ENCODE results near the gene GALNT13. TPM values are rescaled to one million over a fixed set of nuclear protein-coding genes. Genes with fewer than 3 reads are reported as not detected.
"Not testable (repeated sequence)": the region's sequence is repeated elsewhere in the genome, so short reads cannot be mapped to it uniquely, and the experiment has no call there.

Gene GALNT13
- total RNA-seq, 8 experiments from 2014 or later: 5.7 to 46.1 (median 16.6) TPM

- ATAC-seq (replicated peaks in 6 of 8): no peak
- Histone ChIP-seq H3K4me3 (no peak overlapping the region), H3K27ac (no peak overlapping the region), H3K4me1 (replicated peaks in 1 of 2) (no peaks in the 10 kb centered on the region)
- in situ Hi-C loops (cut with MboI; ENCODE audit: low pct_unique_long_range_greater_than_20kb in 2 of 9, low sequenced_read_pairs in 9 of 9, unreplicated experiment in 9 of 9): no loop called here
- 42 to 100% (median 87%) methylated on average over 1 to 4 of the region's 4 CpGs for WGBS, 10 experiments
Measured at GRCh38 chr2:154466226-154466625, 594.5 kb downstream of the GALNT13 start.

DNA sequence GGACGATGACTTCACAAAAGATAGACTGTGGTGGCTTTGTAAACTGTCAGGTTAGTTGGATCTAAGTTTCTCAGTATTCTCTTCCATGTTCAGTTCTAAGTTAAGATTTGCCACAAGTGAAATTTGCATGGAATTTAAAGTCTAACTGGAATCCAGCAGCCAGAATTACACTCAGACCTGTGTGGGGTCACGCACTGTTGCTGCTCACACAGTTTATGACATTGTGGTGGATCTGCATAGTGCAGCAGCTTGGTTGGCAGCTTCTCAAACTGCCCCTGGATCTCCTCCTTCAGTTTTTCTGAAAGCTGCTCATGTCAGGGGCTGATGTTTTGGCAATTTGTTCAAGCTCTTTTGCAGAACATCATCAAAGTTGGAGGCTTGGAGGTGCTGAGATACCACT lies 598.7 kb downstream of the GALNT13 start:
- H3K4me1 ChIP-seq (replicated peaks in 1 of 2): no peaks in the 10 kb centered on the region
- in situ Hi-C loops (cut with MboI; ENCODE audit: low pct_unique_long_range_greater_than_20kb in 2 of 9, low sequenced_read_pairs in 9 of 9, unreplicated experiment in 9 of 9): no loop called here
- H3K27ac ChIP-seq: no peak overlapping the region
- no peak overlapping the region for H3K4me3 ChIP-seq
- WGBS, 10 experiments: 0 to 100% (median 80%) methylated on average over 1 to 2 of the region's 2 CpGs; no CpG with 5 or more reads in 3 of the 10 experiments
- ATAC-seq (replicated peaks in 6 of 8): peak in 2 of 8 experiments; percentile 43 to 66

- in situ Hi-C loops (cut with MboI; ENCODE audit: low pct_unique_long_range_greater_than_20kb in 2 of 9, low sequenced_read_pairs in 9 of 9, unreplicated experiment in 9 of 9); H3K4me3 ChIP-seq; ATAC-seq (replicated peaks in 6 of 8); H3K4me1 ChIP-seq (replicated peaks in 1 of 2); H3K27ac ChIP-seq: not testable (repeated sequence)
- 62 to 100% (median 79%) methylated on average over 1 to 4 of the region's 4 CpGs; no CpG with 5 or more reads in 2 of the 10 experiments for WGBS, 10 experiments
Measured at GRCh38 chr2:154471492-154471891, 599.8 kb downstream of the GALNT13 start.

DNA sequence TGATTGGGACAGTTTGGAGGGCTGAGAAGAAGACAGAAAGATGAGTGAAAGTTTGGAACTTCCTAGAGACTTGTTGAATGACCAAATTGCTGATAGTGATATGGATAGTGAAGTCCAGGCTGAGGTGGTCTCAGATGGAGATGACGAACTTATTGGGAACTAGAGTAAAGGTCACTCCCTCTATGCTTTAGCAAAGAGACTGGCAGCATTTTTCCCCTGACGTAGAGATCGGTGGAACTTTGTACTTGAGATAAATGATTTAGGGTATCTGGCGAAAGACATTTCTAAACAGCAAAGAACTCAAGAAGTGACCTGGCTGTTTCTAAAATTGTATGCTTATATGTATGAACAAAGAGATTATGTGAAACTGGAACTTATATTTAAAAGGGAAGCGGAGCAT lies 605.6 kb downstream of the GALNT13 start:
- no peak overlapping the region for H3K4me3 ChIP-seq
- no peak for ATAC-seq (replicated peaks in 6 of 8)
- no peaks in the 10 kb centered on the region for H3K4me1 ChIP-seq (replicated peaks in 1 of 2)
- in situ Hi-C loops (cut with MboI; ENCODE audit: low pct_unique_long_range_greater_than_20kb in 2 of 9, low sequenced_read_pairs in 9 of 9, unreplicated experiment in 9 of 9): no loop called here
- WGBS, 10 experiments: 45 to 100% (median 93%) methylated on average over 2 to 5 of the region's 5 CpGs
- no peak overlapping the region for H3K27ac ChIP-seq

- H3K4me3 ChIP-seq: no peak overlapping the region
- H3K4me1 ChIP-seq (replicated peaks in 1 of 2): no peaks in the 10 kb centered on the region
- no peak for ATAC-seq (replicated peaks in 6 of 8)
- WGBS, 10 experiments: 0 to 80% (median 45%) methylated on average over 1 of the region's 1 CpG; no CpG with 5 or more reads in 3 of the 10 experiments
- in situ Hi-C loops (cut with MboI; ENCODE audit: low pct_unique_long_range_greater_than_20kb in 2 of 9, low sequenced_read_pairs in 9 of 9, unreplicated experiment in 9 of 9): no loop called here
- no peak overlapping the region for H3K27ac ChIP-seq
Measured at GRCh38 chr2:154480521-154480920, 608.8 kb downstream of the GALNT13 start.

DNA sequence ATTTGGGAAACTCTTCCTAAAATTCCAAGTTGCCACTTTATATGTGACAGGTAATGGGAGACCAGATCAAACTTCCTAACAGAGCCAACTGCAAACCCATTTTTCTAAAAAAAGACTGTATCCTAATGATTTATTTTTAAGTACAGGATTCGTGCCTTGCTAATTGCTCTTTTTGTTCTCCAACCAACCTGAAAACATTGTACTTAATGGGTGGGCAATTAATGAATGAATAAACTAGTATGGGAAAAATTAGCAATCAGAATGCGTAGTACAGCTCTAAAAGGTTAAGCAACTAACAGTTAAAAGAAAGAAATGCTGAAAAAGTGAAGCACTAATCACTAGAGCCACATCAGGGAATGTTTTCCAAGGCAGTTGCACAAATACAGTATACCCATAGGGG lies 609.6 kb downstream of the GALNT13 start:
- H3K4me1 ChIP-seq (replicated peaks in 1 of 2): no peaks in the 10 kb centered on the region
- WGBS, 10 experiments: 19 to 75% (median 71%) methylated on average over 1 to 2 of the region's 2 CpGs; no CpG with 5 or more reads in 1 of the 10 experiments
- H3K27ac ChIP-seq: no peak overlapping the region
- in situ Hi-C loops (cut with MboI; ENCODE audit: low pct_unique_long_range_greater_than_20kb in 2 of 9, low sequenced_read_pairs in 9 of 9, unreplicated experiment in 9 of 9): no loop called here
- H3K4me3 ChIP-seq: no peak overlapping the region
- no peak for ATAC-seq (replicated peaks in 6 of 8)

DNA sequence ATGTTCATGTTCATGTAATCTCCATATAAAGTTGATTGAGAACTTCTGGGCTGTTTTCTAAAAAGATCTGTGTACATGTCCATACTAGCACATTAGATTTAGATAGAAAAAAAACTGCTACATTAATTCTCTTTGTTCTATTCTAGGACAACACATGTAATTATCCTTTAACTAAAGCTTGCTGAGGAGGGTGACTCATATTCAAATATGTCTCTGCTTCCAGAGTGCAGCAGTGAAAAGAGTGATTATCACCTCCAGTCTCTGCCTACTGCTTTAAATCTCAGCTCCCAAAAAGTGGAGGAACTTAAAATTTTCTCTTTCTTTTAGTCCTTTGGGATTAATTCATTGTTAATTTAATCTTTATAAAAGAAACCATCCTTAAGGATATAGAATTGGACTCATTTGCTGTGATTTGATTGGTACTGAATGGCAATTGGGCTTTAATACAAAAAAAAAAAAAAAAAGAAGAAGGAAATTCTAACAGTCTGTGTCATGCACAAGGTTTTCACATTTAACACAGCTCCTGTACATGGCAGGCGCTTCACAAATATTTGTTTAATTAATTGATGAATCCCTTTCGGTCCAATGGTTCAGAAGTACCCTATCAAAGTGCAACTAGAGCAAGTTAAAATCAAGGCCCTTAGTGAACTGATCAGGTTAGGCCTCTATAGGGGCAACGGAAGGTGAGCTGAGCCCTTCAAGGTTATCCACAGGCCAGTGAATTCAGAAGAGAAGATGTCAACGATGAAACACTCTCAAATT lies 612.8 kb downstream of the GALNT13 start:
- ATAC-seq (replicated peaks in 6 of 8): peak in 7 of 8 experiments; percentile 40 to 82 (median 67)
- 21 to 100% (median 85%) methylated on average over 2 to 4 of the region's 4 CpGs for WGBS, 10 experiments
- in situ Hi-C loops (cut with MboI; ENCODE audit: low pct_unique_long_range_greater_than_20kb in 2 of 9, low sequenced_read_pairs in 9 of 9, unreplicated experiment in 9 of 9): no loop called here
- no peak overlapping the region for H3K4me3 ChIP-seq
- H3K4me1 ChIP-seq (replicated peaks in 1 of 2): no peaks in the 10 kb centered on the region
- H3K27ac ChIP-seq: no peak overlapping the region

DNA sequence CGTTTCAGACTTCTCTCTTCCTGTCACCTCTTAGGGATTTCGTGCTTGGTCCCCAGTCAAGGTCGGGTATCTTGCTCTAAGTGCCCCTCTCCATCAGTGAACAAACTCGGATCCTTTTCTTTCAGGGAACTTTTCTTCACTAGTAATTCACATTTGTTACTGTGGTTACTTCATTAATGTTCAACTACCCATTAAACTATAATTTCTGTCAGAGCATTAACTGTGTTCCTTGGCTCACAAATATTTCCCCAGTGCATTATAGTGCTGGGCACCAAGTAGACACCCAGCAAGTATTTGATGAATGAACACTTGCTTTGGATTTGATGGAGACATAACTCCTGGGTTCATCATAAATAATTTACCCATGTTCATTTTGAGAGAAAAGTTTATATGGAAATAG lies 617.1 kb downstream of the GALNT13 start:
- Histone ChIP-seq H3K4me1 (replicated peaks in 1 of 2) (no peaks in the 10 kb centered on the region), H3K4me3 (no peak overlapping the region), H3K27ac (no peak overlapping the region)
- no peak for ATAC-seq (replicated peaks in 6 of 8)
- in situ Hi-C loops (cut with MboI; ENCODE audit: low pct_unique_long_range_greater_than_20kb in 2 of 9, low sequenced_read_pairs in 9 of 9, unreplicated experiment in 9 of 9): no loop called here
- 0 to 83% (median 41%) methylated on average over 2 to 4 of the region's 4 CpGs; no CpG with 5 or more reads in 2 of the 10 experiments for WGBS, 10 experiments

- 43 to 100% (median 84%) methylated on average over 1 to 3 of the region's 3 CpGs; no CpG with 5 or more reads in 1 of the 10 experiments for WGBS, 10 experiments
- Histone ChIP-seq H3K27ac (no peak overlapping the region), H3K4me1 (replicated peaks in 1 of 2) (no peaks in the 10 kb centered on the region), H3K4me3 (no peak overlapping the region)
- no peak for ATAC-seq (replicated peaks in 6 of 8)
- in situ Hi-C loops (cut with MboI; ENCODE audit: low pct_unique_long_range_greater_than_20kb in 2 of 9, low sequenced_read_pairs in 9 of 9, unreplicated experiment in 9 of 9): no loop called here
Measured at GRCh38 chr2:154489266-154489858, 617.6 kb downstream of the GALNT13 start.

DNA sequence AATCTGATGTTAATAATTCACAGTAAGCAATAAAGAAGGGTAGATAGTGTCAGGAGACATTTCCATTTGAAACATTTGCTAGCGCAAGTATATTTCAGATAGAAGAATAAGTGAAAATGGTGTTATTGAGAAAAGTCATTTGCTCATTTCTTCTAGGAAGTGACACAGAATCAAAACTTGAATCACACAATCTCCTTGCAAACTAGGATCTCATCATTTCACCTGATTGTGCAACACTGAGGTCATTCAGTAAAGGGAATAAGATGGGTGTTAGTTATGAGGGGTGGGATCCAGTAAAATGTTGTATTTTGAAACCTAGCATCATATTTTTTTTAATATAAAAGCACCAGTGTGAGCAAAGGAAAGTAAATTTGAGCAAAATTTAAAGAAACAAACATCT lies 618.8 kb downstream of the GALNT13 start:
- Histone ChIP-seq H3K4me3 (no peak overlapping the region), H3K27ac (no peak overlapping the region), H3K4me1 (replicated peaks in 1 of 2) (no peaks in the 10 kb centered on the region)
- in situ Hi-C loops (cut with MboI; ENCODE audit: low pct_unique_long_range_greater_than_20kb in 2 of 9, low sequenced_read_pairs in 9 of 9, unreplicated experiment in 9 of 9): no loop called here
- no peak for ATAC-seq (replicated peaks in 6 of 8)
- 71 to 100% (median 90%) methylated on average over 1 of the region's 1 CpG; no CpG with 5 or more reads in 3 of the 10 experiments for WGBS, 10 experiments

GRCh38 chr2:154495455-154495868 lies 623.7 kb downstream of the GALNT13 start:
- no peaks in the 10 kb centered on the region for H3K4me1 ChIP-seq (replicated peaks in 1 of 2)
- H3K27ac ChIP-seq: no peak overlapping the region
- H3K4me3 ChIP-seq: no peak overlapping the region
- 17 to 87% (median 75%) methylated on average over 1 to 4 of the region's 4 CpGs; no CpG with 5 or more reads in 2 of the 10 experiments for WGBS, 10 experiments
- in situ Hi-C loops (cut with MboI; ENCODE audit: low pct_unique_long_range_greater_than_20kb in 2 of 9, low sequenced_read_pairs in 9 of 9, unreplicated experiment in 9 of 9): no loop called here
- ATAC-seq (replicated peaks in 6 of 8): no peak

GRCh38 chr2:154497019-154497418 lies 625.3 kb downstream of the GALNT13 start:
- H3K4me1 ChIP-seq (replicated peaks in 1 of 2): no peaks in the 10 kb centered on the region
- in situ Hi-C loops (cut with MboI; ENCODE audit: low pct_unique_long_range_greater_than_20kb in 2 of 9, low sequenced_read_pairs in 9 of 9, unreplicated experiment in 9 of 9): no loop called here
- ATAC-seq (replicated peaks in 6 of 8): no peak

More at GRCh38 chr2:154497019-154497418, 625.3 kb downstream of the GALNT13 start:
- no peak overlapping the region for H3K4me3 ChIP-seq
- no peak overlapping the region for H3K27ac ChIP-seq

Measured in motor neuron (in vitro differentiated cells).